H7 (cell line): ENCODE data around the gene SIX1. TPM values are rescaled to one million over a fixed set of nuclear protein-coding genes. Genes with fewer than 3 reads are reported as not detected.

Source experiments
- DNase-seq: peaks from one replicate; pipeline ENCODE4 v3.0.0; 2012
- H3K27me3 ChIP-seq: 2 replicates; pipeline ENCODE4 v1.6.0; 2011; ENCODE audit warnings: mild to moderate bottlenecking, low read length; ENCODE audit not compliant: control insufficient read depth, insufficient read depth
- H3K36me3 ChIP-seq: replicated peaks from 2 replicates; pipeline ENCODE4 v1.5.1; 2011; ENCODE audit warnings: low read length; ENCODE audit not compliant: control insufficient read depth, insufficient read depth
- H3K4me3 ChIP-seq: 2 replicates; pipeline ENCODE4 v1.5.1; 2011; ENCODE audit warnings: low read depth, mild to moderate bottlenecking, control low read depth, low read length, moderate library complexity; ENCODE audit not compliant: insufficient read depth
- total RNA-seq: library from RNA; depleted of rRNA; stranded (reverse); fragments of >200 nt; shearing (Covaris generic); gene quantifications from 2 replicates; pipeline ENCODE4 v1.2.3, GENCODE V29; 2014

The SIX1 gene
- total RNA-seq, 1 experiment from 2014 or later: not detected

- H3K36me3 ChIP-seq: no peaks in the 10 kb centered on the region
- peaks cover 98% of the 10 kb centered on the region for H3K27me3 ChIP-seq
- DNase-seq: peak; percentile 42
- H3K4me3 ChIP-seq: no peak overlapping the region
Observed at GRCh38 chr14:60640859-60641741, 8.2 kb downstream of the SIX1 start.

GRCh38 chr14:60639674-60640073 is 9.6 kb downstream of the SIX1 start:
- Histone ChIP-seq H3K4me3 (no peak overlapping the region), H3K36me3 (no peaks in the 10 kb centered on the region), H3K27me3 (peaks cover 93% of the 10 kb centered on the region)
- no peak for DNase-seq

DNA sequence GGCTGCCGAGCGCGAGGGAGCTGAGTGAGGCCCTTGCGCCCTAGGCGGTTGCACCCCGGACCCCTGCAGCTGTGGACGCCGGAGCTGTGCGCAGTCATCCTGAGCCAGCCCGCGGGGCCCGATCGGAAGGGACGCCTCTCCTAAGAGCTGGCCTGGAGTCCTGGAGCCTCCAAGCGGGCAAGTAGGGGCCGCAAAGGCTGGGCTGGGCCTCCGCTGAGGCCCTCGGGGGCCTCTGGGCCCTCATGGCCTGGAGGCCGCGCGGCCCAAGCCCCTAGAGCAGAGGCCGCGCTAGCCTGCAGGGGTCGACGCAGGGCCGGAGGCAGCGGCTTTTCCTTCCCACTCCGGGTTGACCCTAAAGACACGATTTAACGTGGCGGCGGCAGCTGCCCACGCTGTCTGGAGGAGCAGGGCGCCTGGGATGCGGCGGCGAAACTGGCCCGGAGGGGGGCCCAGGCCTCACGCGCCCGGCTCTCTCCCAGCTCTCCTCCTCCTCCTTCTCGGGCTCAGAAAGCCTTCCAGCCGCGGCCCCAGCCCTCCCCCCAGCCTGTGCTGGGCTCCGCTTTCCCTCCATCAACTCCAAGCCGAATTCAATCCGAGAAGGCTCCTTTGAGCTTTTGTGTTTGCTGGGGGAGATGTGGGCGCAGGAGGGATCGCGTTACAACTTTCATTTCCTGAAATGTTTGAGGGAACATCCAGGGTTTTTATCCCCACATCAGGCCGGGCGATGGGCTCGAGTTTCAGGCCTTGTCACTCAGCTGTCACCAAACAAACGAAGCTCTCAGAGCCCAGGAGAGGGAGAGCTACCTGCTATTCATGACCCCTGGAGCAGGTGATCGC is 11.6 kb downstream of the SIX1 start:
- Histone ChIP-seq H3K27me3 (peaks cover 73% of the 10 kb centered on the region), H3K36me3 (no peaks in the 10 kb centered on the region), H3K4me3 (peak overlapping the region; percentile 47)
- DNase-seq: peak; percentile 89

GRCh38 chr14:60636879-60637478 is 12.3 kb downstream of the SIX1 start:
- Histone ChIP-seq H3K27me3 (peaks cover 66% of the 10 kb centered on the region), H3K36me3 (no peaks in the 10 kb centered on the region), H3K4me3 (peak overlapping the region; percentile 47)
- DNase-seq: no peak

- DNase-seq: no peak
- H3K4me3 ChIP-seq: no peak overlapping the region
- peaks cover 37% of the 10 kb centered on the region for H3K27me3 ChIP-seq
- H3K36me3 ChIP-seq: no peaks in the 10 kb centered on the region
Observed at GRCh38 chr14:60634153-60634552, 15.1 kb downstream of the SIX1 start.

DNA sequence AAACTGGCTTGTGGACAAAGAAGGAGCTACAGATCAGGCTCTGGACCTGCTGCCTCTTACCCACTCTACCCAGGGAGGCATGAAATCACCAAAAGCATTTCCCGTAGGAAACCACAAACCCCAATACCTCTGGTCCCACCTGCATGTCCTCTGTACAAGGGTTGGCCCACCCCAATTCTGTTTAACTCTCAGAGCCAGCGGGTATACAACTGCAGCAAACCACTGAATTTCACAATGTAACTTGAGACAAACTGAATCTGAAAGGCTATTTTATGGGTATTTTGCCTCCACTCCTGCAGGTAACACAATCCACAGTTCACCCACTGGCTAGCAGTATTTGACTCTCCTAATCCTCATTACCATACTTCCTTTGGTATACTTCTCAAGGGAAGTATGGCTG is 16.5 kb downstream of the SIX1 start:
- Histone ChIP-seq H3K27me3 (peaks cover 25% of the 10 kb centered on the region), H3K4me3 (no peak overlapping the region), H3K36me3 (no peaks in the 10 kb centered on the region)
- peak; percentile 27 for DNase-seq

- Histone ChIP-seq H3K27me3 (peaks cover 20% of the 10 kb centered on the region), H3K4me3 (no peak overlapping the region), H3K36me3 (no peaks in the 10 kb centered on the region)
- DNase-seq: no peak
Observed at GRCh38 chr14:60632257-60632656, 17.0 kb downstream of the SIX1 start.

DNA sequence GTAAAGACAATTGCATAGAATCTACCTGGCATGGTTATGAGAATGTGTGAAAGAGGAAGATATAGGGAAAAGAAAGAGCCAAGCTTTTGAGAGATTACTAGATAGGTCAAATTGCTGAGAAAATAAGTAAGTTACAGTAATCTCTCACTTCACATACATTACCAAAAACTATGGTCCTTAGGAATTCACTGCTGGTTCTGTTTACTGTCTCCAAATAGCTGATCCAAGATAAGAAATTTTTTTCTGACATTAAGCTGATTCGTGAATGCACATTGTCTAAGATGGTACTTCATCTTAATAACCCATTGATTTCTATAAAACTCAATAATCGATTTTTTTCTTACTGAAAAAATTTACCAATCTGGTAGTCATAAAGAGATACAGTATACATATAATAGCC is 17.4 kb downstream of the SIX1 start:
- no peak overlapping the region for H3K4me3 ChIP-seq

GRCh38 chr14:60630129-60630528 is 19.1 kb downstream of the SIX1 start:
- H3K4me3 ChIP-seq: no peak overlapping the region
- no peak for DNase-seq
- no peaks in the 10 kb centered on the region for H3K27me3 ChIP-seq
- H3K36me3 ChIP-seq: no peaks in the 10 kb centered on the region

More for the DNA sequence above, 17.4 kb downstream of the SIX1 start:
- no peak for DNase-seq
- Histone ChIP-seq H3K36me3 (no peaks in the 10 kb centered on the region), H3K27me3 (peaks cover 16% of the 10 kb centered on the region)

- no peaks in the 10 kb centered on the region for H3K27me3 ChIP-seq
- H3K36me3 ChIP-seq: no peaks in the 10 kb centered on the region
- no peak overlapping the region for H3K4me3 ChIP-seq
- no peak for DNase-seq
Observed at GRCh38 chr14:60628892-60629291, 20.4 kb downstream of the SIX1 start.

- DNase-seq: no peak
- Histone ChIP-seq H3K4me3 (no peak overlapping the region), H3K27me3 (no peaks in the 10 kb centered on the region), H3K36me3 (no peaks in the 10 kb centered on the region)
Observed at GRCh38 chr14:60622917-60623257, 26.4 kb downstream of the SIX1 start.

DNA sequence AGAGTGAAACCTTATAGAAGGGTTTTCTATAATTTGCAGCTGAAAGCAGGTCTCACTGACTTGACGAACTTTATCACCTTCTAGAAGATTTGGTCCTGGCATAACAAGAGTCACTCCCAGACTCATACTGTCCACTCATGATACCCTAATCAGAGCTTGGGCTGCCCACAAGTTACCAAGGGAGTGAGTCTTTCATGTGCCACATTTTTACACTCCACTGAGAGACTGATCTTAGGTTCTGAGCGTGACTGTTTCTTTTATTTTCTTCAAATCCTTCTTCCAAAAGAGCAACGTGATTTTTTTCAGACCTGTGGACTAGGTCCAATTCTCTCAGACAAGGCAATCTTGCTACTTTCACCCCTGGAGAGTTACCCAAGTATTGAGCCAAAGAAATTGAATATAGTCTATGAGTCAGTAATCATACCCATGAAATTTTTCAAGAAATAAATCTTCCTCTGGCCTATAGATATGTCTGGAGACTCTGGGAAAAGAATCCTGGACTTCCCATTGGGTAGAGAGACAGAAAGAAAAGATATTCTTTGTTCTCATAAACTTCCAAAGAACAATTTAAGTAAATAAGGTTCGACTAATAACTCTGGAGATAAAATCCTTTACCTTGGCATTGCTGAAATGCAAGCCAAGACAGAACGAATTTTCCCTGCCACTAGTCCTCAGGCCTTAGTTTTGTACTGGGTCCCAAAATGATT is 26.9 kb downstream of the SIX1 start:
- no peak overlapping the region for H3K4me3 ChIP-seq
- no peaks in the 10 kb centered on the region for H3K27me3 ChIP-seq
- no peak for DNase-seq

GRCh38 chr14:60621386-60621785 is 27.9 kb downstream of the SIX1 start:
- H3K36me3 ChIP-seq: no peaks in the 10 kb centered on the region
- no peaks in the 10 kb centered on the region for H3K27me3 ChIP-seq
- H3K4me3 ChIP-seq: no peak overlapping the region
- no peak for DNase-seq

More for the DNA sequence above, 26.9 kb downstream of the SIX1 start:
- no peaks in the 10 kb centered on the region for H3K36me3 ChIP-seq

- Histone ChIP-seq H3K36me3 (no peaks in the 10 kb centered on the region), H3K4me3 (no peak overlapping the region), H3K27me3 (no peaks in the 10 kb centered on the region)
- no peak for DNase-seq
Observed at GRCh38 chr14:60618241-60618640, 31.0 kb downstream of the SIX1 start.
